Fibroblast of skin of right quadriceps (primary cell): ENCODE measurements around the gene SLC8A3.

Experiments used
- DNase-seq: peaks from one replicate; pipeline ENCODE4 v3.0.0-alpha.2; 2013

SLC8A3 gene

GRCh38 chr14:70171726-70172125, 17.0 kb downstream of the SLC8A3 start:
- no peak for DNase-seq

GRCh38 chr14:70170976-70171375, 17.8 kb downstream of the SLC8A3 start:
- DNase-seq: no peak

- DNase-seq: no peak
These were observed 20.3 kb downstream of the SLC8A3 start for GRCh38 chr14:70168406-70168805.

GRCh38 chr14:70166530-70167203, 22.1 kb downstream of the SLC8A3 start:
- DNase-seq: no peak

- DNase-seq: no peak
These were observed 26.4 kb downstream of the SLC8A3 start for GRCh38 chr14:70162358-70162757.

GRCh38 chr14:70156592-70156991, 32.2 kb downstream of the SLC8A3 start:
- DNase-seq: no peak

GRCh38 chr14:70152704-70153103, 36.0 kb downstream of the SLC8A3 start:
- DNase-seq: no peak

GRCh38 chr14:70152081-70152480, 36.7 kb downstream of the SLC8A3 start:
- DNase-seq: no peak

- DNase-seq: no peak
These were observed 39.1 kb downstream of the SLC8A3 start for GRCh38 chr14:70149596-70150165.

GRCh38 chr14:70148911-70149595, 39.7 kb downstream of the SLC8A3 start:
- no peak for DNase-seq

GRCh38 chr14:70148351-70148750, 40.4 kb downstream of the SLC8A3 start:
- DNase-seq: no peak

- no peak for DNase-seq
These were observed 44.7 kb downstream of the SLC8A3 start for GRCh38 chr14:70144046-70144445.

GRCh38 chr14:70143306-70143705, 45.4 kb downstream of the SLC8A3 start:
- no peak for DNase-seq

GRCh38 chr14:70140614-70141013, 48.1 kb downstream of the SLC8A3 start:
- no peak for DNase-seq

GRCh38 chr14:70139384-70139783, 49.4 kb downstream of the SLC8A3 start:
- no peak for DNase-seq

GRCh38 chr14:70137788-70138187, 51.0 kb downstream of the SLC8A3 start:
- no peak for DNase-seq

- DNase-seq: no peak
These were observed 55.3 kb downstream of the SLC8A3 start for GRCh38 chr14:70133461-70133860.

- DNase-seq: no peak
These were observed 58.3 kb downstream of the SLC8A3 start for GRCh38 chr14:70130482-70130881.

- DNase-seq: no peak
These were observed 61.6 kb downstream of the SLC8A3 start for GRCh38 chr14:70127186-70127585.

- no peak for DNase-seq
These were observed 65.0 kb downstream of the SLC8A3 start for GRCh38 chr14:70123796-70124195.

- DNase-seq: no peak
These were observed 67.2 kb downstream of the SLC8A3 start for GRCh38 chr14:70121521-70121920.

GRCh38 chr14:70118064-70118463, 70.7 kb downstream of the SLC8A3 start:
- DNase-seq: no peak

GRCh38 chr14:70116278-70116677, 72.5 kb downstream of the SLC8A3 start:
- no peak for DNase-seq

GRCh38 chr14:70114621-70115156, 74.1 kb downstream of the SLC8A3 start:
- no peak for DNase-seq
